H1 (cell line): ENCODE measurements around the gene NAA10. TPM values are rescaled to one million over a fixed set of nuclear protein-coding genes. Genes with fewer than 3 reads are reported as not detected.

Experiments used
- ASH2L ChIP-seq: fragments of 200-600, 300-600 bp; sonication (generic); IDR thresholded peaks from one replicate; pipeline ENCODE4 v1.7.1; 2017; ENCODE audit warnings: low read length
- BCL11A ChIP-seq, 2 experiments: IDR thresholded peaks; one replicate each; pipeline ENCODE4 v1.6.1; 2011; ENCODE audit warnings: low read depth in 2 of 2, low read length in 2 of 2, mild to moderate bottlenecking in 2 of 2
- KDM4A ChIP-seq: IDR thresholded peaks from one replicate; pipeline ENCODE4 v1.7.1; 2012; ENCODE audit warnings: low read depth, mild to moderate bottlenecking, moderate library complexity, low read length, inconsistent platforms; ENCODE audit not compliant: severe bottlenecking
- KDM5A ChIP-seq: fragments of 200-600 bp; IDR thresholded peaks from 2 replicates; pipeline ENCODE4 v1.7.1; 2012; ENCODE audit warnings: mild to moderate bottlenecking, low read length, inconsistent platforms, mixed read lengths
- NANOG ChIP-seq: IDR thresholded peaks from 2 replicates; pipeline ENCODE4 v1.6.1; 2011; ENCODE audit warnings: low read length, low read depth, mild to moderate bottlenecking, inconsistent platforms; ENCODE audit not compliant: insufficient read depth, poor library complexity, severe bottlenecking
- SIN3A ChIP-seq, 2 experiments: IDR thresholded peaks in 1 of 2; conservative IDR thresholded peaks in 1 of 2; 2 replicates each; pipeline ENCODE4 v1.6.1; 2011 to 2012; ENCODE audit warnings: low read length in 2 of 2, improper control_type of control experiment in 1 of 2, low read depth in 1 of 2, mild to moderate bottlenecking in 1 of 2
- SIX5 ChIP-seq: IDR thresholded peaks from 2 replicates; pipeline ENCODE4 v1.6.1; 2011; ENCODE audit warnings: mild to moderate bottlenecking, low read depth, low read length
- TAF7 ChIP-seq: optimal IDR thresholded peaks from 2 replicates; pipeline ENCODE3; 2011; ENCODE audit warnings: low read depth, mild to moderate bottlenecking, inconsistent platforms, low read length, moderate library complexity, borderline replicate concordance
- polyA plus RNA-seq, 7 experiments: library from polyadenylated mRNA; depleted of rRNA in 3 of 7; stranded (reverse) in 5 of 7; unstranded in 2 of 7; fragments of >200 nt in 5 of 7; fragments of 200-250 nt in 2 of 7; gene quantifications; 1 replicate in 5 of 7; 2 replicates in 1 of 7; 4 replicates in 1 of 7; pipeline versions ENCODE4 v1.2.1 to v1.2.3, GENCODE V29; 2011 to 2013; ENCODE audit warnings: missing spikeins in 2 of 7, mixed read lengths in 2 of 7
- total RNA-seq: library from RNA; stranded (reverse); fragmentation: NEBNext Ultra II Directional; extraction: Animal tissue kit (Norgen Biotek cat#: 25700); gene quantifications from 2 replicates; pipeline ENCODE4 v1.2.1, GENCODE V29; 2021
- TF ChIP-seq, protein P1 (sequence below): IDR thresholded peaks from 2 replicates; pipeline ENCODE4 v1.6.1; 2012; ENCODE audit warnings: inconsistent platforms
- TF ChIP-seq, protein P2 (sequence below): IDR thresholded peaks from 2 replicates; pipeline ENCODE4 v1.6.1; 2011; ENCODE audit warnings: low read depth, mild to moderate bottlenecking, low read length; ENCODE audit not compliant: insufficient read depth

NAA10 gene
- total and polyA plus RNA-seq, 2 of the 8 experiments (the other 6 are each of a cell fraction or from before 2014, with no cell fraction given): 80.4 to 98.8 TPM

DNA sequence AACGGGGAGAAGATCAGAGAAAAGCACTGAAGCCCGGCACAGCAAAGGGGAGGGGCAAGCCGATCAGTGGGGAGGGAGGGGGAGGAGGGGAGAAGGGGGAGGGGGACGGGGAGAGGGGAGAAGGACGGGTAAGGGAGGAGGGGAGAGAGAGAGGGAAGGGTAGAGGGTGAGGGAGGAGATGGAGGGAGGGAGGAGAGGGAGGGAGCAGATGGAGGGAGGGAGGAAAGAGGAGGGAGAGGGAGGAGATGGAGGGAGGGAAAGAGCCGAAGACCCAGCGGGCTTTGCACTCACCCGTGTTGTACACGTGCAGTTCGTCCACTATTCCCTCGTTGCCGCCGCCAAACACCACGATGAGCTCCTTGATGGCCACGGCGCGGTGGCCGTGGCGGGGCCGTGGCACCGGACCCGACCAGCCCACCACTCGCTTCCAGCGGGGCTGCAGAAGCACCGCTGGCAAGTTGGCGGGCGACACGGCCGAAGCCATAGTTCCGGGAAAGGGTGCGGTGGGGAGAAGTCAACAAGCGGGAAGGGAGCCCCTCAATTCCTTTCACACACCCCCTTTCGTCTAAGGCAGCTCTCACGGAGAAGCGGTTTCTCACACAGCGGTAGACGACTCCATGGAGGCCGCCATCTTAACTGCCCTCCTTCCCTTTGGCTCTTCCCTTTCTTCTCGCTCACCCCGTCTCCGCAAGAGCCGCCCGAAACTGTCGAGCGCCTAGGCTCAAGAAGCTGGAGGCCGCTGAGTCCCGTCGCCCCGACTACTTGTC is 35.7 kb upstream of the NAA10 start (continued):
- TF ChIP-seq KDM5A (peak; percentile 45; the same call in 1 of the 2 replicates), SIX5 (no peak), ASH2L (peak; percentile 53), TAF7 (no peak), SIN3A (conservative IDR thresholded peaks at IDR 0.05 in 1 of 2, IDR thresholded peaks at IDR 0.05 in 1 of 2; ENCODE audit: low read depth in 1 of 2, low read length in 2 of 2) (peak; percentile 52 to 72; a peak in 2 of 4 replicates), NANOG (no peak), BCL11A (IDR thresholded peaks at IDR 0.05; ENCODE audit: low read depth in 2 of 2, low read length in 2 of 2) (no peak), KDM4A (no peak)
- TF ChIP-seq, protein P1, sequence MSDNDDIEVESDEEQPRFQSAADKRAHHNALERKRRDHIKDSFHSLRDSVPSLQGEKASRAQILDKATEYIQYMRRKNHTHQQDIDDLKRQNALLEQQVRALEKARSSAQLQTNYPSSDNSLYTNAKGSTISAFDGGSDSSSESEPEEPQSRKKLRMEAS: 0 out of 2 replicates have a peak, but pooled peaks have one; percentile 56
- TF ChIP-seq, protein P2, sequence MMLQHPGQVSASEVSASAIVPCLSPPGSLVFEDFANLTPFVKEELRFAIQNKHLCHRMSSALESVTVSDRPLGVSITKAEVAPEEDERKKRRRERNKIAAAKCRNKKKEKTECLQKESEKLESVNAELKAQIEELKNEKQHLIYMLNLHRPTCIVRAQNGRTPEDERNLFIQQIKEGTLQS: no peak
